ENCODE results near the gene TDRD9.

TDRD9 gene

GRCh38 chr14:103928011-103928890 lies at the start of gene TDRD9:
Gene TDRD9, plus strand, starts transcription at chr14:103928456. Its CDS starts 54 bp downstream, at chr14:103928510.
- TF ChIP-seq MAX (IDR thresholded peaks at IDR 0.05; ENCODE audit: low read depth, low read length) (no peak), POLR2A (IDR thresholded peaks at IDR 0.05; ENCODE audit: extremely low read depth, insufficient read length) (no peak), CTCF (IDR thresholded peaks at IDR 0.05; ENCODE audit: low read depth, low read length) (no peak), MYC (IDR thresholded peaks at IDR 0.05; ENCODE audit: low read depth, low read length) (no peak)
- H3K4me3 ChIP-seq (ENCODE audit: low read depth, low read length), result no peak within 1 kb of the TSS

GRCh38 chr14:103879118-103879569 lies 49.1 kb upstream of the TDRD9 start:
- TF ChIP-seq CTCF (IDR thresholded peaks at IDR 0.05; ENCODE audit: low read depth, low read length) (no peak), MYC (IDR thresholded peaks at IDR 0.05; ENCODE audit: low read depth, low read length) (no peak), POLR2A (IDR thresholded peaks at IDR 0.05; ENCODE audit: extremely low read depth, insufficient read length) (no peak)
- no peak for DNase-seq (ENCODE audit: low read depth)
- H3K4me3 ChIP-seq (ENCODE audit: low read depth, low read length), result no peak overlapping the region

More at GRCh38 chr14:103928011-103928890, at the start of gene TDRD9:
- no peak for DNase-seq (ENCODE audit: low read depth)

GRCh38 chr14:103879570-103880347 lies 48.5 kb upstream of the TDRD9 start:
- no peak for DNase-seq (ENCODE audit: low read depth)
- TF ChIP-seq MYC (IDR thresholded peaks at IDR 0.05; ENCODE audit: low read depth, low read length), result no peak
- no peak for TF ChIP-seq CTCF (IDR thresholded peaks at IDR 0.05; ENCODE audit: low read depth, low read length)
- no peak for TF ChIP-seq POLR2A (IDR thresholded peaks at IDR 0.05; ENCODE audit: extremely low read depth, insufficient read length)
- no peak for TF ChIP-seq MAX (IDR thresholded peaks at IDR 0.05; ENCODE audit: low read depth, low read length)
- no peak overlapping the region for H3K4me3 ChIP-seq (ENCODE audit: low read depth, low read length)

GRCh38 chr14:103880348-103881267 lies 47.6 kb upstream of the TDRD9 start:
- DNase-seq (ENCODE audit: low read depth), result no peak
- TF ChIP-seq CTCF (IDR thresholded peaks at IDR 0.05; ENCODE audit: low read depth, low read length), result no peak
- TF ChIP-seq MYC (IDR thresholded peaks at IDR 0.05; ENCODE audit: low read depth, low read length), result no peak
- TF ChIP-seq POLR2A (IDR thresholded peaks at IDR 0.05; ENCODE audit: extremely low read depth, insufficient read length), result no peak
- no peak for TF ChIP-seq MAX (IDR thresholded peaks at IDR 0.05; ENCODE audit: low read depth, low read length)
- H3K4me3 ChIP-seq (ENCODE audit: low read depth, low read length), result no peak overlapping the region
